Left renal cortex interstitium (tissue), 4 donors: ENCODE results near the gene KLF9. TPM values are rescaled to one million over a fixed set of nuclear protein-coding genes. Genes with fewer than 3 reads are reported as not detected.

Source experiments
- DNase-seq, 4 donors: peaks; one replicate each; pipeline ENCODE4 v3.0.0-alpha.2; 2013; ENCODE audit warnings: low read depth in 4 of 4, low spot score in 2 of 4, missing footprints in 1 of 4
- polyA plus RNA-seq, 4 donors: library from polyadenylated mRNA; unstranded; fragments of 120-200 nt; gene quantifications; one replicate each; pipeline ENCODE4 v1.2.1, GENCODE V29; 2013; ENCODE audit not compliant: insufficient read length in 4 of 4

KLF9 gene
- polyA plus RNA-seq, result 1 to 10 TPM; 6.7 to 9.0 (median 7.9) TPM

DNA sequence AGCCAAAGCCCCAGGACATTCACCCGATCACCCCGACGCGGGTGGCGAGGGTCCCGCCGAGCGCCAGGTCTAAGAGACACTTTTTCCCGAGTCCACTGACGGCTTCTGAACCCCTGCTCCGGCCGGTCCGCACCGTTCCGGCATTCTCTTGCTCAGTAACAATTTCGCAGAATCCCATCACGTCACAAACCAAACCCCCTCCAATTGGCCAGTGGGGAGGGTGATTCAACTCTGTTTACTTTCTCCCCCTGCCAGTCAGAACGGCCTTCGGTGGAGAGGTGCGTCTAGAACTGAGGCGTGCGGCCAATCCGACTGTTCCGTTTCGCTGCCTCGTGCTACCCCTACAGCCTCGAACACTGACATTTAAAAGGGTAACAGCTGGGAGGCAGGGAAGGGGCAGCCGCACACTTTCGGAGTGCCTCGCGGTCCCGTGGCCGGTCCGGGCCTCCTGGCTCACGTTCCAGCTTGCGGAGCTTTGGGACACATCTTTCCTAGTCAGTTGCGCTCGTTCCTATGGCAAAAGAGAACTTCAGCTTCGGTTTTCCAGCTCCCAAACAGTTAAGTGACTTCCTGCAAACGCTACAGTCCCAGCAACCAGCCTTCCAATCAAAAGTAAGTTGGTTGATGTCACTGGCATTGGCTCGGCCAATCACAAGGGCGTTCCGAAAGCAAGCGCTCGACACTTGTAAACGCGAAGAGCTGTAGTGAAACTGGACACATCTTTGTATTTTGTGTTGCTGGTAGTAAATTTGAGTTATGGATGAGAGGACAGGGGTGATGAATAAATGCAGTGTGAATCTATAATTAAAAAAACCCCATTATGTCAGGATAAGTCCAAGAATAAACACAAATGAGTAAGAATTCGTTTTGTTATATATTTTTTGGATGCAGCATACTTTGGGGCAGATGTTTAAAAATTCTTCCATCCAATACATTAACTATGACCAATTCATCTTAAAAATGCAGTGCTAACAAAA is at the start of gene KLF9:
Gene KLF9, minus strand, starts transcription at position 859 of the 977 bp plus-strand sequence. CDS start 1,294 bp downstream, outside the sequence.
- DNase-seq, result peak; percentile 83 to 97 (median 89)

DNA sequence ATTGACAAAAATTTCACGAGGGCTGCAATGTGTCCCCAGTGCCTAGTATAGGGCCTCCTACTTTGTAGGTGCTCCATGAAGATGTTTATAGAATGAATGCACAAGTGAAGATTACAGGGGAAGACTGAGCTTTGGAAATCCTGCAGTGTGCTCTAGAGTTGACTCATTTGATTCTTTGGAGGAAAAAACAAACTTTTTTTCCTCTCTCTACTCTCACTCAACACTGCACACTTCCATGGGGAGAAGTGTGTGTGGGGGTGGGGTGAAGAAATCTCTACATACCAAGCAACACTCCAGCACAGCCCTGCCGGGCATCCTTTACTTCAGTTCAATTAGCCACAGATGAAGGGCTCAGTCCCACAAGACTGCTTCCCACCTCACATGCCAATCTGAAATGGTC is 49.4 kb upstream of the KLF9 start:
- DNase-seq, result no peak

DNA sequence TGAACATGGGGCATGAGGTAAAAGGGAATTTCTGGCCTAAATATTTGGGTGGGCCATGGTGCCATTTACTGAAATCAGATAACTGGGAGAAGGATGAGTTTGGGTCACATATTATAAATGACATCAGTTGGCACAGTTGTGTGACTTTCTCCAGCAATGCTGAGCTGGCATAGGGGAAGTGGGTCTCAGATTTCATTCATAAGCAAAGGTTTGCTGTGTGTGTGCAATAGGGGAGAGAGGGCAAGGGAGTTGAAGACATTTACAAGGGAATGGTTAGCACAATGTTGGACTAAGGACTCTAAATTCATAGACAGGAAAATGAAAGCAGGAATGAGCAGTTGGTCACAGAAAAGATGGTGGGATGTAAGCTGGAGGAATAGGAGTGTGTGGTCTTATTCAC is 47.8 kb upstream of the KLF9 start:
- no peak for DNase-seq

DNA sequence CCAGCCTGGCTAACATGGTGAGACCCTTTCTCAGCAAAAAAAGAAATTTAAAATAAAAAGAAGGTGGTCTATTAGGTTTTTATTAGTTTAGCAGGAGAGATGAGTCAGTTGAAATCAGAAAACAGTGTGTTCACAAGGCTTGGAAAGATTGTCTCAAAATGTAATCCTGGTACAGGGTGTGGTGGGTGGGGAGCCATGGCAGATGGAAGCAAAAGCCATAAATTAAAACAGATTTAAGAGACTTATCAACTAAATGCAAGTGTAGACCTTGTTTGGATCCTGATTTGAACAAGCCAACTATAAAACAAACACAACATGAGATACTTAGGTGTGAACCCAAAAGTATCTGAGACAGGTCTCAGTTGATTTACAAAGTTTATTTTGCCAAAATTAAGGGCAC is 42.8 kb upstream of the KLF9 start:
- DNase-seq, result no peak

DNA sequence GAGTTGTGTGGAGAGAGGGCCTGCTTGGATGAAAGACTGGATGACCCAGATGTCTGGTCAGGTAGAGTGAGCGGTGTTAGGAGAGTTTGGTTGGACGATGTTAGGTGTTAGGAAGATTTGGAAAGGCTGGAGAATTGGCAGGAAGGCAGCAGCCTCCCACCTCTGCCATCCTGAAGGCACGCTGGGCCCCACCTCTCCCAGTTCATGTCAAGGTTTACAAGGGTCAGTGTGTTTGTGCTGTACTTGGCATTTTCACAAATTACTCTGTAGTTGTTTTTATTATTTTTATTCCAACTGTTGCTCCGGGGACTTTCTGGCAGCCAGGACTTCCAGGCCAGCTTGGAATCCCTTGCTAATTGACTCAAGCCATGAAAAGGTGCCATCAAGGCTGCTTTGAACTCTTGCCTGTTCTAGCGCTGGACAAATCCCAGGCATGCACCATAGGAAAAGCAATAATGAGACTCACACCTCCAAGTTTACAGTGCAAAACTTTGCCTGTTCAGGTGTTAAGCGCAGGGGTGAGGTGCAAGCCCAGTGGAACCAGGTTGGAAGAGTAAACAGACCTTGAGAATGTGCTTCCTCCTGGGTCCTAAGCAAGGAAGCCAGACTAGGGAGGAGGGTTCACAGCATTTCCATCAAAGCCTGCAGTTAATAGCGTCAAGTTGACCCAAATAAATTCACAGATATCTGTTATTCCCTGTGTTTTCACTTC is 41.7 kb upstream of the KLF9 start:
- DNase-seq, result no peak

DNA sequence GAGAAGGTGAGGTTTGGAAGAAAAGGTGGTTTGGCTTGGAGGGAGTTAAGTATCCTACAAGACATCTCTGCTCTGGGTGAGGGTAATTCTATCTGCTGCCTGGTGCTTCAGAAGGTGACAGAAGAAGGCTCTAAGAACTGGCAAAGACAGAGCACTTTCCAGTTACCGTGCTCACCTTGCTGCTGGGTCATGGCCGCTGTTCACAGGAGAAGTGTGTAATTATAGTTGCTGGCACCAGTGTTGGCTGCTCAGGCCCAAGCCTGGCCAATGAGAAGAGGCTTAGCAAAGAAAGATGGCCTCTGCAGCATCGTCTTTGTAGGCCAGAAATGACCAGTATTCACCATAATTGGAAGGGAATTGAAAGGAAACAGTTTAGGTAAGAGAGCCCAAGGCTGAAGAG is 37.9 kb upstream of the KLF9 start:
- no peak for DNase-seq

DNA sequence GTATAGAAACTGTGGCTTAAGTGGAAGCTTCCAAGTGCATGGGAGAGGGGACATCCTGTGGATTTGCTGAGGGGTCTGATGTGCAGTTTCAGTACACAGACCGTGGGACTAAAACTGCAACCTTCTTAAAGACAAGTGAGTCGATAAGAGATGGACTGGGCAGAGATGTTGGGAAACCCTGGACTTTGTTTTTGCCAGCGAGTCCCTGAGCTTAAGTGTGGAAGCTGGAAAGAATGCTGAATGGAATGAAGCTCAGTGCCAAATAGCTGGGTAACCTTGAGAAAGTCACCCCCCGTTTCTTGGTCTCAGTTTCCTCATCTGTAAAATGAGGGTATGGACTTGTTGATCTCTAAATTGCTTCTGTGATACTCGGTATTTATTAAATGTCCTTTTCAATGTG is 37.3 kb upstream of the KLF9 start:
- DNase-seq, result no peak

DNA sequence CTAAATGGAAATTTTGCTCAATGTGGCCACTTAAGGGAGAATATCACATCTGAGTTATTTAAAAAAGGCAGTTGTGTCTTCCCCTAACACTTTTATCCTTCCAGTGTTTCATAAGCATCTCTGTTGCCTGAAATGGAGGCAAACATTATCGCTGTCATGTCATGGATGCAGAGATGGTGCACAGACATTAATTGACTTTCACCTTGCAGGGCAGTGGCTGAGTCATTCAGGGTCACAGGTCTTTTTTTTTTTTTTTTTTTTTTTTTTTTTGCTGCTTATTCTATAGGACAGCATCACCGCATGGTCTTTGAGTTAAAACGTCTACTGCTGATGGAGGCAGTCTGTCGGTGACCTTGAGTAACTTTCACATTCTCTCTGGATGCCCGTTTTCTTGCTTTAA is 36.3 kb upstream of the KLF9 start:
- DNase-seq, result no peak

DNA sequence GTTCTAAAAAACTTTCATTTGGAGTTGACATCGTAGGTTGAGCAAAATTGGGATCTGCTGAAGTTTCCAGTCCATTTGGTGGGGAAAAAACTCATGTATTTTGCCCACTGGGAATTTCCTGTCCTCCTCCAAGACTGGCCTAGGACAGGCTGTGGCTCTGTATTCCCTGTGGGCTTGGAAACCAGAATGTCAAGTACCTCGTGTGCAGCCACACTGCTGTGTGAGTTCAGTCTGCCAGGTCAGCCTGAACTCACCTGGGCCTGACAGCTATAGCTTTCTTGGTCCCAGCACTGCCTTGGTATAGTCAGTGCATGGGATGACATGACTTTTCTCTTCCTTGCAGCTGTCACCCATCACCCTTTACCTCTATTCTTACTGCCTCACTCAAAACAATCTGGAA is 35.0 kb upstream of the KLF9 start:
- DNase-seq, result no peak

DNA sequence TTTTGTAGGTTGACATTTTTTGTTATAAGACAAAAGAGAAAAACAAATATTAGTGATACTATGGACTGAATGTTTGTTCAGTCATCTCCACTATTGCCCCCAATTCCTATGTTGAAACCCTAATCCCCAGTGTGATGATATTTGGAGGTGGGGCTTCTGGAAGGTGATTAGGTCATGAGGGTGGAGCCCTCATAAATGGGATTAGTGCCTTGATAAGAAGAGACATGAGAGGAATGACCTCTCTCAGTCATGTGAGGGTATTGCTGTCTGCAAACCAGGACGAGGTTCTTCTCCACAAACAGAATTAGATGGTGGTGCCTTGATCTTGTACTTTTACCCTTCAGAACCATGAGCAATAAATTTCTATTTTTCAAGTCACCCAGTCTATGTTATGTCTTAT is 34.5 kb upstream of the KLF9 start:
- no peak for DNase-seq

DNA sequence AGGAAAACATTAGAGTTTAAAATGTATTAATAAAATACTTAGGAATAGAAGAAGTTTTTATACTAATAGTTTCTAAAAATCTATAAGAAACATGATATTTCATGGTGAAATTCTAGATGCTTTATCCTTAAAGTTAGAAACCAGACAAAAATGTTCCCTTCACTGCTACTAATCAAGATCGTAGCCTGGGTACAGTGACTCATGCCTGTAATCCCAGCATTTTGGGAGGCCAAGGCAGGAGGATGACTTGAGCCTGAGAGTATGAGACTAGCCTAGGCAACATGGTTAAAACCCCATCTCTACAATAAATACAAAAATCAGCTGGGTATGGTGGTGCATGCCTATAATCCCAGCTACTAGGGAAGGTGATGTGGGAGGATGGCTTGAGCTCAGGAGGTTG is 30.4 kb upstream of the KLF9 start:
- no peak for DNase-seq

DNA sequence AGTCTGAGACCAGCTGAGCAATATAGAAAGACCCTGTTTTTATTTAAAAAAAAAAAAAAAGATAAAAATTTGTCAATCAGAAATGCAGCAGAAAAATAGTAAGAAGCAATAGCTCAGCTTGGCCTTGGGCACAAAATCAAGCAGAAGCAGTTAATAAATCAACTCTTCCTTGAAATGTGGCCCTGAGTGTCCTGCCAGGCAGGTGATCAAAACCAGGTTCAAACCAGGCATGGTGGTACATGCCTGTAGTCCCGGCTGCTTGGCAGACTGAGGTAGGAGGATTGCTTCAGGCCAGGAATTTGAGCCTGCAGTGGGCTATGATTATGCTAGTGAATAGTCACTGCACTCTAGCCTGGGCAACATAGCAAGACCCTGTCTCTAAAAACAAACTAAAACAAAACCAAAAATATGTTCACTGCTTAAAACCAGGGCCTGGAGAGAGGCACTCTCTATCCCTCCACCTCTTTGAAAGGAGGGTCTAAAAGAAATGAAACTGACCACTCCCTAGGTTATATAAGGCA is 27.9 kb upstream of the KLF9 start:
- DNase-seq, result no peak

DNA sequence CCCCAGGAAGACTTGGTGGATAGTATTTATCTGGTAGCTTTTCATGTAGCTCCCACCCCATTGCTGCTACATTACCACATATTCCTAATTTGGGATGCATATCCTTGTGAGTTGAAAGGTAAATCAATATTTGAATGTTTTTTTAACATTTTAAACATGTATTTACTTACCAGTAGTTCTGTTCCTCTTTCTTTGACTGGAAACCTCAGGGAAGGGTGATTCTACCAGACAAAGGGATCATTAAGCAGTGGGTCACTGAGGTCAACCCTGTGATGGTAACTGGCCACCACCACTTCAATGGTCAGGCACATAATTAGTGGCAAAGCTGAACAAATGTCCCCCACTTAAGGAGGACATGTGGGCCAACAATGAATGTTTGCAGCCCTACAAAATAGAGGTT is 27.2 kb upstream of the KLF9 start:
- no peak for DNase-seq

DNA sequence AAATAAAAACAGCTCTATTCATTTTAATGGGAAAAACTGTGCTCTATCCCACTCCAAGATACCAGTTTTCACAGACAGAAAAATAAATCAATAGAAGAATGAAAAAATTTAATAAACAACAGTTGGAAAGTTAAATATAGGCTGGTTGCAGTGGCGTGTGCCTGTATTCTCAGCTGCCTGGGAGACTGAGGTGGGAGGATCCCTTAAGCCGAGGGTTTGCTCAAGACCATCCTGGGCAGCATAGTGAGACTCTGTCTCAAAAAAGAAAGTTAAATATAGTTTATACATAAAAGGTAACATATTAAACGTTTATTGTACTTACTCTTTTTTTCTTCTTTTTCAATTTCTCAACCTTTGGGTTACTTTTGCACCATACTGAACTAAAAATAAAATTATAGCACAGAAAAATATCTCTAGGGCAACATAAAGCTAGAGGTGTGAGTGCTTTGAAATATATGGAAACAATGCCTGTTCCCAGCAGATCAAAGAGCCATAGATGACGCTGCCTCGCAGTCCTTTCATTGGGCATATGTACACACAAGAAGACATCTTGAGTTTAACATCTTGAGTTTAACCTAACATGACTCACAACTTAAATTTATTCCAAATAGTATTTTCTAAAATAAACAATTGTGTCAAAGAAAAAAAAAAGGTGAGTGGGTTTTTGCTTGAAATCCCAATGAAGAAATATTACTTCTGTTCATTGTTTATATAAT is 25.7 kb upstream of the KLF9 start:
- DNase-seq, result no peak

DNA sequence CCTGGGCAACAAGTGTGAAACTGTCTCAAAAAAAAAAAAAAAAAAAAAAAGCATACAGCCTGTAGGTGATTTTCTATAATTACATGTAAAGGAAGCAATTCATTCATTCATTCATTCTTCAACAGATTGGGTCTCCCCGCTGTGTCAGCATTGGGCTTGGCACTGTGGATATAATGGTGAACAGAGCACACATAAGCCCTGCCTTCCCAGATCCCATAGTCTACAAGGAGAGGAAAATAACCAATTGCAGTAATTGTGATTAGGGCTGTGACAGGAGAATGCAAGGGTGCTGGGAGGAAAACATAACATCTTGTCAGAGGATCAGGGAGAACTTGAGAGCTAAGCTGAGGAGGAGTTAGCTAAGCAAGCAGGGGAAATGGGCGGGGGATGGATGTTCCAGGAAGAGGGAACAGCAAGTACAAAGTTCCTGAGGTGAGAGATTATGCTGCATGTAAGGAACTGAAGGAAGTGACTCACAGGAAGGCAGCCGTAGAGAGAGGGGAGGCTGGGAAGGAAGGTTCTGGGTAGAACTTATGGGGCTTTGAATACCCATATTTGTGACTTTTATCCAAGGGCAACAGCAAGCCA is 24.0 kb upstream of the KLF9 start:
- DNase-seq, result no peak

DNA sequence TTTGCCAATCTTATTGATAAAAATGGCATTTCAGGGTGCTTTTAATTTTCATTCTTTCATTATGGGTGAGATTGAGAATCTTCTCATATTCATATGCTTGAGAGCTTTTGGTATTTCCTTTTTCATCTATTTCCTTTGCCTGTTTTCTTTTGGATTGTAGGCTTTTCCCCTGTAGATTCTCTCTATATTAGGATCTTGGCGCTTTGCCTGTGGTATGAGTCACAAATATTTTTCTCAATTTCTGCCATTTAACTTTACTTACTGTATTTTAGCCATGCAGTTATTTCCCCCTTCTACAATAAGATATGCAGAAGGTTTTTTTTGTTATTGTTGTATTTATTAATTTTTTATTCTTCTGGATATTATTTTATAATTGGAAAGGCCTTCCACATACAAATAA is 21.5 kb upstream of the KLF9 start:
- DNase-seq, result no peak

DNA sequence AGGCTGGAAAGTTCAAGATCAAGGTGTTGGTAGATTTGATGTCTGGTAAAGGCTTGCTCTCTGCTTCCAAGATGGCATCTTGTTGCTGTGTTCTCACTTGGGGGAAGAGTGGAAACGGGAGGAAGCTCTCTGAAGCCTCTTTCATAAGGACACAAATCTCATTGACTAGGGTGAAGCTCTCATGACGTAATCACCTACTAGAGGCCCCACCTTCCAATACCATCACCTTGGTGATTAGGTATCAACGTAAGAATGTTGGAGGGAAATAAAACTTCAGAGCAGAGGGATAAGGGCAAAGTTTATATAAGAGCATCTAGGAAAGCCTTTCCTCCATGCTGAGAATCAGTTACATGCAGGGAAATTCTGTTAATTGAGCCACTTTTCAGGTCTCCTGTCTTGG is 15.4 kb upstream of the KLF9 start:
- no peak for DNase-seq

DNA sequence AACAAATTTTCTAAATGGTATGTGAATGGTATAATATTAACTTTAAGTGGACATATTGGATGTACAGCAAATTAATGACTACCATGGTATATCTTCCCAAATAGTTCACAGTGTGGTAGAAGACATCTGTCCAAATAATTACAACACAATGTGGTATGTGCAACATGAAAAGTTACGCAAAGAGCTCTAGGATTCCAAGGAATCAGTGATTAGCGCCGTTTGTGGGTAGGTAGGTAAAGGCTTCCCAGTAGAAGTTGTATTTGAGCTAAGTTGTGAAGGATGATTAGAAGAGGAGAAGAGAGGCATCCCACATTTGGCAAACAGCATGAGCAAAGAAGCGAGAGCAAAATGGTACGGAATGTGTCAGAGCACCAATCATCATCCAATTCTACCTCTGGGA is 14.3 kb upstream of the KLF9 start:
- DNase-seq, result no peak

DNA sequence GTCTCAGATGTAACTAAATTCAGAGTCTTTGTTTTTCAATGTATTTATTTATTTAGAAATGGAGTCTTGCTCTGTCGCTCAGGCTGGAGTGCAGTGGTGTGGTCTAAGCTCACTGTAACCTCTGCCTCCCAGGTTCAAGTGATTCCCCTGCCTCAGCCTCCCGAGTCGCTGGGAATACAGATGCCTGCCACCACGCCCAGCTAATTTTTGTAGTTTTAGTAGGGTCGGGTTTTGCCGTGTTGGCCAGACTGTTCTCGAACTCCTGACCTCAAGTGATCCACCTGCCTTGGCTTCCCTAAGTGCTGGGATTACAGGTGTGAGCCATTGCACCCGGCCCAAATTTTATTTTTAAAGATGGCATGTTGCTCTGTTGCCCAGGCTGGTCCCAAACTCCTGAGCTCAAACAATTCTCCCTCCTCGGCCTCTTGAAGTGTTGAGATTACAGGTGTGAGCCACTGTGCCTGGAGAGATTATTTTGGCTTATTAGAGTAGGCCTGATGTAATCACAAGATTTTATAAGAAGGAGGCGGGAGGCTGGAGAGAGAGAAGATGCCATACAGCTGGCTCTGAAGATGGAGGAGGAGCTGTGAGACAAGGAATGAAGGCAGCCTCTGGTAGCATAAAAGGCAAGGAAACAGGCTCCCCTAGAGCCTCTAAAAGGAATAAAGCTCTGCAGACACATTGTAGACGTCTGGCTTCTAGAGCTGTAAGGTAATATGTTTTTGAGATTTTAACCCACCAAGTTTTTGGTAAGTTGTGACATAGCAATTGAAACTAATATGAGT is 12.9 kb upstream of the KLF9 start:
- DNase-seq, result no peak

DNA sequence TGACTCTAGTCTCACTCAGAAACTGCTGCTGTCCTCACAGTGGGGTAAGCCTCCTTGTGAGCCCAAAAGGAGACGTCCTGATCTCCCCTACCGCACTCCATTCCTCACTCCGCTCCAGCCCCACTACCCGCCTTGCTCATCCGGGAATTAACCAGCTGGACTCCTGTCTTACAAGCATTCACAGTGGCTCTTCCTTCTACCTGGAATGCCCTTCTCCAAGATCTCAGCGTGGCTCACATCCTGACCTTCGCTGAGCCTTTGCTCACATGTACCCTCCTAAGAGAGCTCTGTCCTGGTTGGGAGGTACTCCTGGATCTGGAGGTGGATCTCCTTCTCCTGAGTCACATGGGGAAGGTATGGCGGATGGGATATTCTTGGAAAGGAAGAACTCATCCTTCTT is 10.7 kb upstream of the KLF9 start:
- DNase-seq, result no peak
